Endothelial cell of umbilical vein (primary cell): ENCODE data around the gene GPR107.

Experiments
- CTCF ChIP-seq, 2 donors: IDR thresholded peaks; 1 replicate in 1 of 2; 2 replicates in 1 of 2; pipeline ENCODE4 v1.5.1; 2011; ENCODE audit warnings: low read length in 2 of 2, mild to moderate bottlenecking in 2 of 2, moderate library complexity in 2 of 2, control low read depth in 1 of 2, inconsistent platforms in 1 of 2, low read depth in 1 of 2; ENCODE audit not compliant: insufficient read depth in 1 of 2; ENCODE audit errors: extremely low read depth in 1 of 2
- POLR2A ChIP-seq: IDR thresholded peaks from 2 replicates; pipeline ENCODE4 v1.6.1; 2012; ENCODE audit warnings: low read depth, mild to moderate bottlenecking, control low read depth, low read length

- TF ChIP-seq CTCF (IDR thresholded peaks at IDR 0.05; ENCODE audit: extremely low read depth in 1 of 2, insufficient read depth in 1 of 2, low read depth in 1 of 2, low read length in 2 of 2) (no peak), POLR2A (no peak)
These were observed 61.0 kb downstream of the GPR107 start for GRCh38 chr9:130114741-130115140.
